DMS153 (cell line): ENCODE results near the gene ICAM2.

Experiments
- DNase-seq: peaks from one replicate; lab custom pipeline; 2025; lab: John Stamatoyannopoulos, UW

The ICAM2 gene

GRCh38 chr17:64020056-64020766 lies at the start of gene ICAM2:
ICAM2 (minus strand) TSS chr17:64020633; CDS start chr17:64006691, 13,942 bp downstream.
- DNase-seq = peak; percentile 20

- no peak for DNase-seq
Observed at GRCh38 chr17:64070213-64070612, 49.8 kb upstream of the ICAM2 start.

GRCh38 chr17:64069143-64069542 lies 48.7 kb upstream of the ICAM2 start:
- DNase-seq = no peak

- no peak for DNase-seq
Observed at GRCh38 chr17:64067657-64068056, 47.2 kb upstream of the ICAM2 start.

GRCh38 chr17:64066716-64067115 lies 46.3 kb upstream of the ICAM2 start:
- DNase-seq = no peak

- no peak for DNase-seq
Observed at GRCh38 chr17:64065161-64065560, 44.7 kb upstream of the ICAM2 start.

- DNase-seq = no peak
Observed at GRCh38 chr17:64064331-64064730, 43.9 kb upstream of the ICAM2 start.

GRCh38 chr17:64063766-64064224 lies 43.4 kb upstream of the ICAM2 start:
- peak; percentile 32 for DNase-seq

- no peak for DNase-seq
Observed at GRCh38 chr17:64063088-64063487, 42.7 kb upstream of the ICAM2 start.

GRCh38 chr17:64061178-64061898 lies 40.9 kb upstream of the ICAM2 start:
- DNase-seq = no peak

- DNase-seq = no peak
Observed at GRCh38 chr17:64060331-64060730, 39.9 kb upstream of the ICAM2 start.

- DNase-seq = no peak
Observed at GRCh38 chr17:64059756-64060155, 39.3 kb upstream of the ICAM2 start.

GRCh38 chr17:64058621-64059020 lies 38.2 kb upstream of the ICAM2 start:
- no peak for DNase-seq

- DNase-seq = no peak
Observed at GRCh38 chr17:64057701-64058263, 37.3 kb upstream of the ICAM2 start.

GRCh38 chr17:64056269-64057005 lies 36.0 kb upstream of the ICAM2 start:
- DNase-seq = no peak

GRCh38 chr17:64055183-64056142 lies 35.0 kb upstream of the ICAM2 start:
- DNase-seq = no peak

GRCh38 chr17:64054304-64054703 lies 33.9 kb upstream of the ICAM2 start:
- no peak for DNase-seq

GRCh38 chr17:64053101-64053500 lies 32.7 kb upstream of the ICAM2 start:
- DNase-seq = no peak

GRCh38 chr17:64051153-64051552 lies 30.7 kb upstream of the ICAM2 start:
- no peak for DNase-seq

- DNase-seq = no peak
Observed at GRCh38 chr17:64048805-64049204, 28.4 kb upstream of the ICAM2 start.

GRCh38 chr17:64045176-64045575 lies 24.7 kb upstream of the ICAM2 start:
- no peak for DNase-seq
